ENCODE data around the gene RPL13A.
"Not testable (repeated sequence)": the region's sequence is repeated elsewhere in the genome, so short reads cannot be mapped to it uniquely, and the experiment has no call there.

- TF ChIP-seq CTCF, POLR2AphosphoS5, POLR2A (IDR thresholded peaks at IDR 0.05): not testable (repeated sequence)
Observed at GRCh38 chr19:49444100-49444700, 43.2 kb upstream of the RPL13A start.

Data from gastroesophageal sphincter (tissue), 3 donors.